GM12878 (cell line): ENCODE measurements around the gene ARID3A. TPM values are rescaled to one million over a fixed set of nuclear protein-coding genes. Genes with fewer than 3 reads are reported as not detected.

Experiments
- BACH1 ChIP-seq: fragments of 450-650 bp; IDR thresholded peaks from 2 replicates; pipeline ENCODE4 v1.6.1; 2017; ENCODE audit warnings: mild to moderate bottlenecking, borderline replicate concordance
- CEBPZ ChIP-seq: fragments of 150-350 bp; IDR thresholded peaks from 2 replicates; pipeline ENCODE4 v1.6.1; 2016; ENCODE audit warnings: low read depth, low read length
- EZH2 ChIP-seq: IDR thresholded peaks from 2 replicates; pipeline ENCODE4 v1.6.1; 2012; ENCODE audit warnings: low read depth, mild to moderate bottlenecking, control low read depth, inconsistent platforms, low read length, borderline replicate concordance; ENCODE audit not compliant: control insufficient read depth
- NR2F1 ChIP-seq: fragments of 450-650 bp; conservative IDR thresholded peaks from 2 replicates; pipeline ENCODE4 v1.6.1; 2017; ENCODE audit warnings: mild to moderate bottlenecking
- PRDM15 ChIP-seq: fragments of 450-650 bp; formaldehyde crosslinking; IDR thresholded peaks from 2 replicates; pipeline ENCODE4 v1.4.0; 2020; ENCODE audit warnings: mild to moderate bottlenecking, moderate library complexity
- RAD51 ChIP-seq: fragments of 450-650 bp; IDR thresholded peaks from 2 replicates; pipeline ENCODE4 v1.6.1; 2016; ENCODE audit warnings: moderate library complexity, mild to moderate bottlenecking, inconsistent platforms
- SPI1 ChIP-seq: IDR thresholded peaks from 2 replicates; pipeline ENCODE4 v1.6.1; 2011; ENCODE audit warnings: low read depth, mild to moderate bottlenecking, low read length, moderate library complexity, borderline replicate concordance; ENCODE audit not compliant: insufficient read depth
- SREBF1 ChIP-seq: IDR thresholded peaks from 2 replicates; pipeline ENCODE4 v1.6.1; 2012; ENCODE audit warnings: mild to moderate bottlenecking, low read length
- SUPT20H ChIP-seq: IDR thresholded peaks from 2 replicates; pipeline ENCODE4 v1.6.1; 2011; ENCODE audit warnings: low read depth, mild to moderate bottlenecking, low read length, moderate library complexity, borderline replicate concordance; ENCODE audit not compliant: control insufficient read depth
- ZBTB33 ChIP-seq: fragments of 450-650 bp; IDR thresholded peaks from 2 replicates; pipeline ENCODE4 v1.6.1; 2017; ENCODE audit warnings: mild to moderate bottlenecking
- polyA plus RNA-seq, 11 experiments: library from polyadenylated mRNA; depleted of rRNA in 4 of 11; unstranded in 6 of 11; stranded (reverse) in 5 of 11; fragments of >200 nt; fragmentation: Nextera tagmentation in 4 of 11; fragmentation: Illumina TruSeq in 1 of 11; extraction: Ambion mirVana in 4 of 11; extraction: Trizol in 1 of 11; gene quantifications; 1 replicate in 1 of 11; 2 replicates in 10 of 11; pipeline versions ENCODE4 v1.2.1 to v1.2.3, GENCODE V29; 2011 to 2016; ENCODE audit warnings: inconsistent platforms in 2 of 11, missing spikeins in 2 of 11, low read depth in 1 of 11
- total RNA-seq, 4 experiments: library from RNA; depleted of rRNA in 3 of 4; stranded (reverse); fragments of >200 nt in 3 of 4; fragmentation: Illumina TruSeq in 1 of 4; extraction: Trizol in 1 of 4; gene quantifications; 2 replicates each; pipeline versions ENCODE4 v1.2.1 to v1.2.3, GENCODE V29; 2013 to 2021

ARID3A gene
- total and polyA plus RNA-seq, 10 of the 15 experiments (the other 5 are each of a cell fraction or from before 2014, with no cell fraction given) = 0.76 to 70.0 (median 16.7) TPM

GRCh38 chr19:889662-890295 is 36.1 kb upstream of the ARID3A start (continued):
- TF ChIP-seq CEBPZ (no peak), RAD51 (no peak), SUPT20H (no peak), SPI1 (no peak), SREBF1 (no peak), NR2F1 (no peak), EZH2 (no peak), ZBTB33 (no peak), PRDM15 (CRISPR knock-in tag) (no peak), BACH1 (no peak)
